ENCODE measurements around the gene MVB12B.
"Not testable (repeated sequence)": the region's sequence is repeated elsewhere in the genome, so short reads cannot be mapped to it uniquely, and the experiment has no call there.

The MVB12B gene

DNA sequence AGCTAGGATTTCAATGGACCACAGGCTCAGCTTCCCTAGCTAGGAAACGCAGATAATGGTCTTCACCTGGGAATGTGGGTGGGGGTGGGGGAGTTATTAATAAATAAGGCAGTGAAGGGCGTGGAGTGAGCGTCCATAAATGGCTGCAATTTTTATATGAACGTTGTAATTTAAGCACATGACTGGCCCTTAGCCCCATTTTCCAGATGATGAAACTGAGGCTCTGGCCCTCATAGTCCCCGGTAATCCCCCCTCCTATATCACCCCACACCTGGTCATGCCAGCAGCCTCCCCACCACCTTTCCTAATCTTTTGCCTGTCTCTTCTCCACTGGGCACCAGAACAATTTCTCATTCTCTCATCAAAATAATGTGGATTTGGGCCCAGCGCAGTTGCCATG is 225.2 kb downstream of the MVB12B start:
- no peak for DNase-seq

DNA sequence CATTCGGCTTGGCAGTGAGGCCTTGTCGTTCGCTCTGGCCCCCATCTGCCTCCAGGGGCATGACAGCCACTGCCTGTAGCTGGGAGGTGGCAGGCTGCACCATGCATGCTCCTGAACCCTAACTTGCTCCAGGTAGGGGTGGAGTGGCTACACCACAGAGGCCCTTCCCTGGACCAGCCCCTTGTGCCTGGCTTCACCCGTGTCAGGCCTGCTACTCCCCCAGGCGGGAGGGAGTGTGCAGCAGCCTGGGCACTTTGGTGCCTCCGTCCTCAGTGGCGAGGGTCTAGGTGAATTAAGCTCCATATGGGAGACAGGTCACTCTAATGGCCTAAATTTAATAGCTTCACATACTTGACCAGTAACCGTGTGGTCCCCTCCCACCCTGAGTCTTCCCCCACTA is 227.7 kb downstream of the MVB12B start:
- no peak for DNase-seq

DNA sequence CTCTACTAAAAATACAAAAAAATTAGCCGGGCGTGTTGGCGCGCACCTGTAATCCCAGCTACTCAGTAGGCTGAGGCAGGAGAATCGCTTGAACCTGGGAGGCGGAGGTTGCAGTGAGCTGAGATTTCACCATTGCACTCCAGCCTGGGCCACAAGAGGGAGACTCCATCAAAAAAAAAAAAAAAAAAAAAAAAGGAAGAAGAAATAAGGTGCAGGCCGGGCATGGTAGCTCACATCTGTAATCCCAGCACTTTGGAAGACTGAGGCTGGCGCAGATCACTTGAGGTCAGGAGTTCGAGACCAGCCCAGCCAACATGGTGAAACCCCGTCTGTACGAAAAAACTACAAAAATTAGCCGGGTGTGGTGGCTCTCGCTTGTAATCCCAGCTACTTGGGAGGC is 228.8 kb downstream of the MVB12B start:
- DNase-seq: not testable (repeated sequence)

Measured in activated naive CD4-positive, alpha-beta T cell treated with Interleukin-2 at 50 U/mL for 16 hours (primary cell).